ENCODE results near the gene LCNL1.

LCNL1 gene

DNA sequence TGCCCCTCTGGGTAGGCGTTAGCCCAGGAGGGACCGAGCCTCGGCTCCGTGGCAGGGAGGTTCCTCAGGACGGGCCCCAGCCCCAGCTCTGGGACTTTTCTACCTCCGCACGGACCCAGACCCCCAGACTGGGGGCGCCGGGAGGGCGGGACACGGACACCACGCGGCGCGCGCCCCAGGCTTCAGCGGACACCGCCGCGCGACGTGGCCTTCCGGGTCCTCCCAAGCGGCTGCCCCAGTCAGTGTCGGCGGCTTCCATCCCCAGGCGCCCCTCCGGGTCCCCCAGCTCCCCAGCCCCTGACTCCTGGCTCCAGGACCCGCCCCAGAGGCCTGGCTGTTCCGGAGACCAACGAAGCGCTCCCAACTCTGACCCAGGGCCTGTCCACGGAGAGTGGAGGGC lies 3.1 kb downstream of the LCNL1 start:
- H3K36me3 ChIP-seq (ENCODE audit: insufficient read depth): no peaks in the 10 kb centered on the region
- no peak overlapping the region for H3K4me3 ChIP-seq (IDR thresholded peaks at IDR 0.05; ENCODE audit: insufficient read depth, low read depth, low read length)
- peaks cover 88% of the 10 kb centered on the region for H3K27me3 ChIP-seq (ENCODE audit: insufficient read depth, low read depth)

DNA sequence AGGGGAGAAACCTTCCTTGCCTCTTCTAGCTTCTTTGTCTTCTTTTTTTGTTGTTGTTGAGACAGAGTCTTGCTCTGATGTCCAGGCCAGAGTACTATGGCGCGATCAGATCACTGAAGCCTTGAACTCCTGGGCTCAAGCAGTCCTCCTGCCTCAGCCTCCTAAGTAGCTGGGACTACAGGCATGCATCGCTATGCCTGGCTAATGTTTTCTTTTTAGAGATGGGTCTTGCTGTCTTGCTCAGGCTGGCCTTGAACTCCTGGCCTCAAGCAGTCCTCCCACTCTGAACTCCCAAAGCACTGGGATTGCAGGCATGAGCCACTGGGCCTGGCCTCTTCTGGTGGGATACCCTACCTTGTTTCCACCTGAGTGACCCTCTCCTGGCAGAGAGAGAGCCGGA lies 6.1 kb downstream of the LCNL1 start:
- peaks cover 9% of the 10 kb centered on the region for H3K4me1 ChIP-seq (ENCODE audit: low read depth, poor library complexity, severe bottlenecking)
- TF ChIP-seq, protein P1, sequence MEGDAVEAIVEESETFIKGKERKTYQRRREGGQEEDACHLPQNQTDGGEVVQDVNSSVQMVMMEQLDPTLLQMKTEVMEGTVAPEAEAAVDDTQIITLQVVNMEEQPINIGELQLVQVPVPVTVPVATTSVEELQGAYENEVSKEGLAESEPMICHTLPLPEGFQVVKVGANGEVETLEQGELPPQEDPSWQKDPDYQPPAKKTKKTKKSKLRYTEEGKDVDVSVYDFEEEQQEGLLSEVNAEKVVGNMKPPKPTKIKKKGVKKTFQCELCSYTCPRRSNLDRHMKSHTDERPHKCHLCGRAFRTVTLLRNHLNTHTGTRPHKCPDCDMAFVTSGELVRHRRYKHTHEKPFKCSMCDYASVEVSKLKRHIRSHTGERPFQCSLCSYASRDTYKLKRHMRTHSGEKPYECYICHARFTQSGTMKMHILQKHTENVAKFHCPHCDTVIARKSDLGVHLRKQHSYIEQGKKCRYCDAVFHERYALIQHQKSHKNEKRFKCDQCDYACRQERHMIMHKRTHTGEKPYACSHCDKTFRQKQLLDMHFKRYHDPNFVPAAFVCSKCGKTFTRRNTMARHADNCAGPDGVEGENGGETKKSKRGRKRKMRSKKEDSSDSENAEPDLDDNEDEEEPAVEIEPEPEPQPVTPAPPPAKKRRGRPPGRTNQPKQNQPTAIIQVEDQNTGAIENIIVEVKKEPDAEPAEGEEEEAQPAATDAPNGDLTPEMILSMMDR (conservative IDR thresholded peaks at IDR 0.05; ENCODE audit: low read depth, low read length): no peak
- H3K27me3 ChIP-seq (ENCODE audit: insufficient read depth, low read depth): peaks cover 74% of the 10 kb centered on the region
- no peak overlapping the region for H3K4me2 ChIP-seq
- no peak overlapping the region for H3K27ac ChIP-seq
- no peak overlapping the region for H2AFZ ChIP-seq (ENCODE audit: low read depth)
- no peak overlapping the region for H3K4me3 ChIP-seq (IDR thresholded peaks at IDR 0.05; ENCODE audit: insufficient read depth, low read depth, low read length)
- H3K36me3 ChIP-seq (ENCODE audit: insufficient read depth): no peaks in the 10 kb centered on the region
- no peaks in the 10 kb centered on the region for H4K20me1 ChIP-seq (ENCODE audit: insufficient read depth)
- H3K79me2 ChIP-seq (ENCODE audit: insufficient read depth, low read depth): no peaks in the 10 kb centered on the region
- no peak overlapping the region for H3K9ac ChIP-seq

More for the DNA sequence above, 3.1 kb downstream of the LCNL1 start:
- Histone ChIP-seq H2AFZ (ENCODE audit: low read depth) (no peak overlapping the region), H3K27ac (no peak overlapping the region), H4K20me1 (ENCODE audit: insufficient read depth) (no peaks in the 10 kb centered on the region), H3K79me2 (ENCODE audit: insufficient read depth, low read depth) (no peaks in the 10 kb centered on the region), H3K4me2 (no peak overlapping the region), H3K4me1 (ENCODE audit: low read depth, poor library complexity, severe bottlenecking) (no peaks in the 10 kb centered on the region), H3K9ac (no peak overlapping the region)
- TF ChIP-seq, protein P1 (conservative IDR thresholded peaks at IDR 0.05; ENCODE audit: low read depth, low read length): no peak

DNA sequence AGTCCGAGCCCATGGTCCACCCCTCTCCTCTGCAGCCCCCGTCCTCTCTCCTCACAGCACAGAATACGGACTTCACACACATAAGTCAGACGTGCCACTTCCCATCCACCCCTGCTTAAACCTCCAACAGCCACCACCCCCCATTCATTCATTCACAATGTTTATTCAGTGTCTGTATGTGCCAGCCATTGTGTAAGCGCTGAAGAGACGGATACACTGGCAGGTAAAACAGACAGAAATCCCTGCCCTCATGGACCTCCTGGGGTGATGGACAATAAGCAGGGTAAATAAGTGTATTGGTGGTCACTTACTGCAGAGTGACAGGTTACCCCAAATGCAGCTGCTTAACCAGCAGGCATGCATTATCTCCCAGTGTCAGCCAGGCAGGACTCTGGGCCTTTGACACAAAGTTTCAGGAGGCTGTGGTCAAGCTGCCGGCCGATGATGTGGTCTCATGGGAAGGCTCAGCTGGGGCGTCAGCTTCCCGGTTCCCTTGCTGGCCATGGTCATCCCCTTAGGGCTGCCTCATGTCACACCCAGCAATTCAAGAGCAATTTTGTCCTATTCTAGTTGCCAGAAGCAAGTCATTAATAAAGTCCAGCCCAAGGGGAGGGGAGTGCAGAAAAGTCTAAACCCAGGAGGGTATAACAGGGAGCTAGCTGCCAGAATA lies 7.6 kb downstream of the LCNL1 start:
- no peak overlapping the region for H3K9ac ChIP-seq
- H3K79me2 ChIP-seq (ENCODE audit: insufficient read depth, low read depth): no peaks in the 10 kb centered on the region
- H3K4me2 ChIP-seq: no peak overlapping the region
- H3K27ac ChIP-seq: no peak overlapping the region
- TF ChIP-seq, protein P1 (conservative IDR thresholded peaks at IDR 0.05; ENCODE audit: low read depth, low read length): no peak
- peaks cover 9% of the 10 kb centered on the region for H3K4me1 ChIP-seq (ENCODE audit: low read depth, poor library complexity, severe bottlenecking)
- no peaks in the 10 kb centered on the region for H3K36me3 ChIP-seq (ENCODE audit: insufficient read depth)
- H2AFZ ChIP-seq (ENCODE audit: low read depth): no peak overlapping the region
- H4K20me1 ChIP-seq (ENCODE audit: insufficient read depth): no peaks in the 10 kb centered on the region
- peaks cover 59% of the 10 kb centered on the region for H3K27me3 ChIP-seq (ENCODE audit: insufficient read depth, low read depth)
- H3K4me3 ChIP-seq (IDR thresholded peaks at IDR 0.05; ENCODE audit: insufficient read depth, low read depth, low read length): no peak overlapping the region

DNA sequence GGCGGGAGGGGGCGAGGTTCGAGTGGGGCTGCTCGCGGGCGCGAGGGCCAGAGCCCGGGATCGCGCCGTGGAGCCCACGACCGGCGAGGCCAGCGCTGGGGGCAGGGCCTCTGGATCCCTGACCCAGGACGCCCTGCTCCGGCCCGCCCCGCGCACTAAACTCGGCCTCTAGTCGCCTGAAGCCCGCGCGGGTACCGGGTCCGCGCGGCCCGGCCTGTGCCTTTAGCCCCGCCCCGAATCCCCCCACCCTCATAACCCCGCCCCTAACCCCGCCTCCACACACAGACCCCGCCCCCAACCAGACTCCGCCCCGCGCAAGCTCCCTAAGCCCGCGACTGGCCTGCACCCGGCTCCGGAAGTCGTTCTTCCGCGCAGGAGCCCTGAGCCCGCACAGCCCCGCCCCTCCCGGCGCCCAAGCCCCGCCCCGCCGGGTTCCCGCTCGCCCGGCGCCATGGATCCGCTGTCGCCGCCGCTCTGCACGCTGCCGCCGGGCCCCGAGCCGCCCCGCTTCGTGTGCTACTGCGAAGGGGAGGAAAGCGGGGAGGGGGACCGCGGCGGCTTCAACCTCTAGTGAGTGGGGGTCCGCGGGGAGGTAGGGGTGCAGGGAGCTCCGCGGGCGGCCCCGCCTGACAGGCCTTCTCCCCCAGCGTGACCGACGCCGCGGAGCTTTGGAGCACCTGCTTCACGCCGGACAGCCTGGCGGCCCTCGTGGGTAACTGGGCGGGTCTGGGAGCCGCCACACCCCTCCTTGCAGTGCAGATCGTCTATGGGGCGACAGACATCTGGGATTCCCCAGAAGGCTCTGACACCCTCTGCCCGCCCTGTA lies 9.4 kb downstream of the LCNL1 start, which contains the start of gene PAXX:
Gene PAXX (plus strand): TSS at position 430 of the 826 bp plus-strand sequence. CDS start 22 bp downstream, at position 452.
- Histone ChIP-seq H4K20me1 (ENCODE audit: insufficient read depth) (no peaks in the 10 kb centered on the region), H3K27ac (peak within 1 kb of the TSS; percentile 76), H3K36me3 (ENCODE audit: insufficient read depth) (no peaks in the 10 kb centered on the region), H3K27me3 (ENCODE audit: insufficient read depth, low read depth) (peaks cover 47% of the 10 kb centered on the region), H3K9ac (peak within 1 kb of the TSS; percentile 86), H3K79me2 (ENCODE audit: insufficient read depth, low read depth) (no peaks in the 10 kb centered on the region), H3K4me2 (peak within 1 kb of the TSS; percentile 89), H3K4me1 (ENCODE audit: low read depth, poor library complexity, severe bottlenecking) (peaks cover 9% of the 10 kb centered on the region), H2AFZ (ENCODE audit: low read depth) (peak within 1 kb of the TSS; percentile 72), H3K4me3 (IDR thresholded peaks at IDR 0.05; ENCODE audit: insufficient read depth, low read depth, low read length) (no peak within 1 kb of the TSS)
- TF ChIP-seq, protein P1 (conservative IDR thresholded peaks at IDR 0.05; ENCODE audit: low read depth, low read length): no peak
